HG03457 (cell line): Measurements from ENCODE around the gene ST6GAL1.
"Not testable (repeated sequence)": the region's sequence is repeated elsewhere in the genome, so short reads cannot be mapped to it uniquely, and the experiment has no call there.

ENCODE experiments used
- ATAC-seq: cut with Tn5 transposase; IDR thresholded peaks from one replicate; pipeline ENCODE4 v1.9.1; 2021; ENCODE audit warnings: moderate number of reproducible peaks; ENCODE audit not compliant: unreplicated experiment

Gene ST6GAL1

GRCh38 chr3:186930143-186930640, at the start of gene ST6GAL1:
Gene ST6GAL1, plus strand, starts transcription at chr3:186930526. Its CDS starts 112,178 bp downstream, at chr3:187042704.
- ATAC-seq = no peak

GRCh38 chr3:186882150-186882524, 48.2 kb upstream of the ST6GAL1 start:
- no peak for ATAC-seq

GRCh38 chr3:186882881-186883685, 47.2 kb upstream of the ST6GAL1 start:
- ATAC-seq = no peak

- ATAC-seq = no peak
These were observed 46.7 kb upstream of the ST6GAL1 start for GRCh38 chr3:186883686-186884058.

- not testable (repeated sequence) for ATAC-seq
These were observed 45.5 kb upstream of the ST6GAL1 start for GRCh38 chr3:186884868-186885267.

- ATAC-seq = no peak
These were observed 43.9 kb upstream of the ST6GAL1 start for GRCh38 chr3:186886202-186886981.

- not testable (repeated sequence) for ATAC-seq
These were observed 42.8 kb upstream of the ST6GAL1 start for GRCh38 chr3:186887507-186887938.

- no peak for ATAC-seq
These were observed 41.8 kb upstream of the ST6GAL1 start for GRCh38 chr3:186888569-186888968.

GRCh38 chr3:186889698-186890097, 40.6 kb upstream of the ST6GAL1 start:
- ATAC-seq = not testable (repeated sequence)

GRCh38 chr3:186890911-186891310, 39.4 kb upstream of the ST6GAL1 start:
- no peak for ATAC-seq

GRCh38 chr3:186893071-186893470, 37.3 kb upstream of the ST6GAL1 start:
- not testable (repeated sequence) for ATAC-seq

- ATAC-seq = no peak
These were observed 34.9 kb upstream of the ST6GAL1 start for GRCh38 chr3:186895406-186895805.

- ATAC-seq = no peak
These were observed 34.3 kb upstream of the ST6GAL1 start for GRCh38 chr3:186896006-186896405.

GRCh38 chr3:186896875-186897274, 33.5 kb upstream of the ST6GAL1 start:
- no peak for ATAC-seq

GRCh38 chr3:186901135-186901734, 29.1 kb upstream of the ST6GAL1 start:
- ATAC-seq = no peak

GRCh38 chr3:186902154-186902553, 28.2 kb upstream of the ST6GAL1 start:
- ATAC-seq = no peak

- ATAC-seq = no peak
These were observed 27.6 kb upstream of the ST6GAL1 start for GRCh38 chr3:186902713-186903112.

GRCh38 chr3:186903676-186904075, 26.6 kb upstream of the ST6GAL1 start:
- ATAC-seq = not testable (repeated sequence)

- ATAC-seq = not testable (repeated sequence)
These were observed 23.3 kb upstream of the ST6GAL1 start for GRCh38 chr3:186907075-186907474.

- ATAC-seq = no peak
These were observed 21.1 kb upstream of the ST6GAL1 start for GRCh38 chr3:186909078-186909853.
